Anterior cingulate cortex (tissue), 58 donors: Measurements from ENCODE around the gene ZNF814.
"Not testable (repeated sequence)": the region's sequence is repeated elsewhere in the genome, so short reads cannot be mapped to it uniquely, and the experiment has no call there.

Experiments used
- DNase-seq, 58 donors: peaks; one replicate each; lab custom pipeline; 2025; lab: John Stamatoyannopoulos, UW

The ZNF814 gene

DNA sequence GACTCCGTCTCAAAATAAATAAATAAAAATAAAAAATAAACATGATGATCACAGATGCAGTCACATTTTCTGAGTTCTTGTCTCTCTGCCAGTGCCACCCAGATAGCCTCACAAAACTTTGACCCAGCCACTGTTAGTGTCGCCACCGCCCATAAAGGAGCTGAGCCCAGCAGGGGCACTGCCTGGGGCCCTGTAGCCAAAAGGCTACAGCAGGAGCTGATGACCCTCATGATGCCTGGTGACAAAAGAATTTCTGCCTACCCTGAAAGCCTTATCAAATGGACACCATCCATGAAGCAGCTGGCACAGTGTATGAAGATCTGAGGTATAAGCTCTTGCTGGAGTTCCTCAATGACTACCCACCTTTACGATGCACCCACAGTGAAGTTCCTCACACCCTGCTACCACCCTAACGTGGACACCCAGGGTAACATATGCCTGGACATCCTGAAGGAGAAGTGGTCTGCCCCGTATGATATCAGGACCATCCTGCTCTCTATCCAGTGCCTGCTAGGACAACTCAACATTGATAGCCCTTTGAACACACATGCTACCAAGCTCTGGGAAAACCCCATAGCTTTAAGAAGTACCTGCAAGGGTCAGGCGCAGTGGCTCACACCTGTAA is 20.9 kb downstream of the ZNF814 start:
- DNase-seq: no peak

DNA sequence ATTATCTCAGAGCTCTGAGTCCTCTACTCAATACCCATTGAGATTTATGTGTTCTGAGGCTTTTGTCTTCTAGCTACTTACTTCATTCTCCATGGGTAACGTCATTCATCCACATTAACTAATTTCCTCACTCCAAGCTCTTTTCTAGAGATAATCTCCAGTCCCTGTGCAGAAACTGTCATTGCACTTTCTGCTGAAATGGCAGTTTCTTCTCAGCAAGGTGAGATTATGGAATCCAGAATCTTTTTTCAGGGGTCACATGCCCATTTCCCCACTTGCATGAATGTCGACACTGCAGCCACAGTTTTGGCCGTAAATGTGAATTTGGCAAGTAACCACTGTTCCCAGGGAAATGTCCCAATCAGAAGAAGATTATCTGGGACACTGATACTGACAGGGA is 26.5 kb downstream of the ZNF814 start:
- DNase-seq: not testable (repeated sequence)

DNA sequence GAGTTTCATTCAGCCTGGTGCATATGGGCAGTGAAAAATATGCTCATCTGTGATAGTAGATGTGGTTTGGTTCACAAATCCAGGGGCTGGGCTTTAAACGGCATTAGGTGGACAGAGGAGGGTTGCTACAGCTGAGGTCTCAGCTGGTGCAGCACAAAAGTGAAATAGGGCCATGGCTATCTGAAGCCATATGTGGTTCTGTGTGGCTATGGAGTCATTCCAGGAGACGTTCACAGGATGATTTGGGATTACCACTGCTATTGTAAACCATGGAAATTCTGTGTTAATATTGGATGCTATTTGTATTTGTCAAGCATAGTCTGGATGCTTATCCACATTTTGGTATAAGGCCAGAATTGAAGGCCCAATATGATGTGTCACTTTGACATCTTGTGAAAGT is 34.7 kb downstream of the ZNF814 start:
- not testable (repeated sequence) for DNase-seq

DNA sequence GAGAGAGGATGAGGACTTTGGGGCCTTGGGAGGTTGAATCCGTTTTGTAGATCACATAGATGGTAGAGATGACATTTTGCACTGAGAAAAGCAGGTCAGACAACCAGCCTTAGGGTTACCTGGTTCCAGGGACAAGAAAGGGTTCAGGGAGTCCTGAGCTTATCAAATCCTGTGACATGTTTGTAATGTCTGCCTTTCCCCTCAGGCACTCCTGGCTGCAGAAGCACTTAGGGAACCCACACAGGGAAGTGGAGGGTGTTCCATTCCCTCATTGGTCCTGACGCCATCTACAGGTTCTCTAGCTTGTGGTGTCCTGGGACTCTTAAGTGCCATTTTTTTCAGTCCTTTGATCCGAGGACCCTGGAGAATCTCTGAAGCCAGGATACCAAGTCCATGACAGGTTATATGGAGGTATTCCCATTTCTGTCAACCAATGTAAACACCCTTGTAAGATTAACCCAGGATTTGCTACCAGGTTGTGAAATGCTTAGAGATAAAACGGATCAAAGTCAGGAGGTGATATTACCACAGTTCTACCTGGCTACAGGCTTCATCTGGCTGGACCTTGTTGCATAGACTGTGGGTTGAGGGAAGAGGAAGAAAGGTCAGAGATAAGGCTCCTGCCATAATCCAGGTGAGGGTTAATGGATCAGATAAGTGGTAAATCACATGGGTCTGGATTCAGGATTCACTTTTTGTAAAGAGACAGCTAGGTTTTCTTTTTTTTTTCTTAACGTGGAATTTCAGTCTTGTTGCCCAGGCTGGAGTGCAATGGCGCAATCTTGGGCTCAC is 36.8 kb downstream of the ZNF814 start:
- DNase-seq: not testable (repeated sequence)

DNA sequence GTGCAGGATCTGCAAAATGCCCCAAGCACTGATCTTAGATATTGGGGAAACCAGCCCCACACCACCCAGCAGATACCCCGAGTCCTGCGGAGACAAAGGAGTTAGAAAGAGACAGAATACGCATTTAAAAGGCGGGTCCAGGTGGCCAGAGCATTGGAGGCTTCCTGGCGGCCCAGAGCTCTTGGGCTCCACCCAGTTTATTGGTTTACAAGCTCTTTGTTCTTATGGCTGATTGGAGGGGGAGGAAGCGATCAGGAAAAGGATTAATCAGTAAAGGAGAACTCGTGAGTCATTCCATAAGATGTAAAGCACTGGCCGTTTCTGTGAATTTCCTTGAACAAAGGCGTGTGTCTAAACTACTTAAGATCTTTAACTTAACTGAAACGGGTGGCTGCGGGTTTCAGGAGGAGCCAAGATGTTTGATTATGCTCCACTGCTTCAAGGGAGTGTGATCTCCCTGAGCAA is 38.3 kb downstream of the ZNF814 start:
- DNase-seq: no peak

DNA sequence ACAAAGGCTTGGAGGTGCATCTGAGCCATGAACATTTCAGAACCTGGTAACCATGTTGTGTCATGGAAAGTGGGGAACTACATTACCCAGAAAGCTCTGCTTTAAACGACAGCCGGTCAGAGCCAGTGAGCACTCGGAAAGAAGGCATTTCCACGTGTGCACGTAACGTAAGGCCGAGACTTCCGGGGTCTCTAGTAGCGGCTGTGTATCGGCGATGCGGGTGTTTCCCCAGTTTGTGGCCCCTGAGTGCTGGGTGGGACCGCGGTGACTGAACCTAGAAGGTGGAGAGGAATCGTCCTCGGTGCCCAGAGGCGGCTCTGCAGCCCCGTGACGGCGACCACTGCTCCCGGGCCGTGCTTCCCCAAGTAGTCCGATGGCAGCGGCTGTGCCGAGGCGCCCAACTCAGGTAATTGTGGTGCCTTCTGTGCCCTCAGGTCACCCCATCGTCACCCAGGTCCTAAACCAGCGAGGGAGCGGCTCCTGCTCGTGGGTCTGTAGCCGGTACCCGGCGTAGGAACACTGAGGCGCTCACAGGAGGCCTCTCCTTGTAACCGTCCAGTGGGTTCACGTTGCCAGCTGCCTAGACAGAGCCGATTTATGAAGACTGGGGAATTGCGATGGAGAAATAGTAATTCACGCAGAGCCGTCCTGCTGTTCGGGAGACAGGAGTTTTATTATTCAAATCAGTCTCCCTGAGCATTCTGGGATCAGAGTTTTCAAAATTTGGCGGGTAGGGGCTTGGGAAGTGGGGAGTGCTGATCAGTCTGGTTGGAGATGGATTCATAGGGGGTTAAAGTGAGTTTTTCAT is 39.0 kb downstream of the ZNF814 start, which contains the start of gene ZNF587:
Gene ZNF587, plus strand, starts transcription at position 194 of the 808 bp plus-strand sequence. Its CDS starts 180 bp downstream, at position 374.
- peak in 57 of 58 donors; percentile 2 to 85 (median 62) for DNase-seq

DNA sequence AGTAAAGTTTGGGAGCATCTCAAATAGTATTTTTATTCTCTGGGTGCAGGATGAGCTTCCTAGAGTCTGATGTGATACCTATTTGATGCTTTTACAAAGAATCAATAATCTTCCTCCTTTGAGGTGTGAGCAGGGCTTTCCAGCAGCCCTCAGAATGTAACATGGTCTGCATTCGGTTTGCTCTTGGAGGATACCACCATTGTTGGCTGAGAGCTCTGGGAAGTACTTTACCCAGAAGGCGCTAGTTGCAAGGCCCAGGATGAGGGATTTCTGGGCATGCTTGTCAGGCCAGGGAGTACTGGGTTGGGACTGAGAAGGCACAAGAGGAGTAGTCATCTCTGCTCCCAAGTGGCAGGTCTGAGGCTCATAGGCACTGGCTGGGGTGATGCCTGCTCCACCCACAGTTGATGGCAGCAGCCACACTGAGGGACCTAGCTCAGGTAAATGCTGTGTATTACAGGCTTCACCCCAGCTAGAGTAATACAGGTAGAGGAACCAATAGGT is 39.6 kb downstream of the ZNF814 start:
- not testable (repeated sequence) for DNase-seq

DNA sequence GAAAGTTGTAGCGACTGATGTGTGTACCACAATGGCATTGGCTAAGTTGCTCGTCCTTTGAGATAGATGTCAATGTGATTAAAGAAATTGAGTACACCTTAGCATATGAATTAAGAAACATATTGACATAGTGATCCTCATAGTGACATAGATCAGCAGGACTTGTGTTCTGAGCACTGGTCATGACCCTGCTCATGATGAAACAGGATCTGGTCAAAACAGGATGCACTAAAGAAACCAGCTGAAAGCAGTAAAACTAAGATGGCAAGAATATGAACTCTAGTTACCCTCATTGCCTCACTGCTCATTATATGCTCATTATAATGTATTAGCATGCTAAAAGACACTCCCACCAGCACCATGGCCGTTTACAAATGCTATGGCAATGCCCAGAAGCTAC is 41.7 kb downstream of the ZNF814 start:
- DNase-seq: not testable (repeated sequence)

DNA sequence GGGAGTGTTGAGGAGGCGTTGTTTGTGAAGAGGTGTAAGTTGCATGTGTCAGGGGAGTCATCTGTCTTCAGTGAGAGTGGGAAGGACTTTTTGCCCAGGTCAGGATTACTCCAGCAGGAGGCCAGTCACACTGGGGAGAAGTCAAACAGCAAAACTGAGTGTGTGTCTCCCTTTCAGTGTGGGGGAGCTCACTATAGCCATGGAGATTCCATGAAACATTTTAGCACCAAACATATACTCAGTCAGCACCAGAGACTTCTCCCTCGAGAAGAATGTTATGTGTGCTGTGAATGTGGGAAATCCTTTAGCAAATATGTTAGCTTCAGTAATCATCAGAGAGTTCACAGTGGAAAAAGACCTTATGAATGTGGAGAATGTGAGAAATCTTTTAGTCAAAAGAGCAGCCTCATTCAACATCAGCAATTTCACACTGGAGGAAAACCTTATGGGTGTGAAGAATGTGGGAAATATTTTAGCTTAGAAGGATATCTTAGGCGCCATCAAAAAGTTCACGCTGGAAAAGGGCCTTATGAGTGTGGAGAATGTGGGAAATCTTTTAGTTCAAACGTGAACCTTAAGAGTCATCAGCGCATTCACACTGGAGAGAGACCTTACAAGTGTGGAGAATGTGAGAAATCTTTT is 47.6 kb downstream of the ZNF814 start:
- no peak for DNase-seq

DNA sequence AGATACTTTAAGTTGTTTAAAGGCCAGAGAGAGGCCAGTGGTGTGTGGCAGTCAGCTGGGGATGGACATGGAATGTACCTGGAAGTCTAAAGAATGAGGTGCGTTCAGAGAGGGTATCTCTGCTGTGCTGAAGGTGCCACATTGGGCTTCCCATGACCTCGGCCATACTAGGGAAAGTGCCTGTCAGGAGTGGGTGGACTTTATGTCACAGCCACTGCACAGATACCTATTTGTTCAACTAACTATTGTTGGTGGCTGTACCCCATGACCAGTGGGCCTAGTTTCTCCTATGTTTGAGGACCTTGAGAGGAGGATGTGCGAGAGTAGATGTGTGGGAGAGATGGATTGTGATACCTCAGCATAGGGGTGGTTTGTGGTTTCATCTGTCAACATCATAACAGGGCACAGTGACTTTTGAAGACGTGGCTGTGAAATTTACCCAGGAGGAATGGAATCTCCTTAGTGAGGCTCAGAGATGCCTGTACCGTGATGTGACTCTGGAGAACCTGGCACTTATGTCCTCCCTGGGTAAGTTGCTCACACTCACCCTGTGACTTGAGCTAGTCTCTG is 50.1 kb downstream of the ZNF814 start:
- DNase-seq: not testable (repeated sequence)

DNA sequence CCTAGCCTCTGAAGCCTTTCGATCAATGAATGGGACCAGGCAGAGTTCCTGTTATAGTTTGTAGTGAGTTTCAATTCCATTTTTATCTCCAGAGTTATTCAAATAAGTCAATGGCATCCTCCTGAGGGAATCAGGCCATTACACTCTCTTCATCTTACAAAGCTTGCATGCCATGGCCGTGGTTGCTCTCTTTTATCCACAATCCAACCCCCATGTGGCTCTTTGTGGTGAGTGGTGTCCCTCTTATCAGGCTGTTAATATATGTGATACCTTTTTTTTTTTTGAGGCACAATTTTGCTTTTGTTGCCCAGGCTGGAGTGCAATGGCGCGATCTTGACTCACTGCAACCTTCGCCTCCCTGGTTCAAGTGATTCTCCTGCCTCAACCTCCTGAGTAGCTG is 51.8 kb downstream of the ZNF814 start:
- DNase-seq: not testable (repeated sequence)

DNA sequence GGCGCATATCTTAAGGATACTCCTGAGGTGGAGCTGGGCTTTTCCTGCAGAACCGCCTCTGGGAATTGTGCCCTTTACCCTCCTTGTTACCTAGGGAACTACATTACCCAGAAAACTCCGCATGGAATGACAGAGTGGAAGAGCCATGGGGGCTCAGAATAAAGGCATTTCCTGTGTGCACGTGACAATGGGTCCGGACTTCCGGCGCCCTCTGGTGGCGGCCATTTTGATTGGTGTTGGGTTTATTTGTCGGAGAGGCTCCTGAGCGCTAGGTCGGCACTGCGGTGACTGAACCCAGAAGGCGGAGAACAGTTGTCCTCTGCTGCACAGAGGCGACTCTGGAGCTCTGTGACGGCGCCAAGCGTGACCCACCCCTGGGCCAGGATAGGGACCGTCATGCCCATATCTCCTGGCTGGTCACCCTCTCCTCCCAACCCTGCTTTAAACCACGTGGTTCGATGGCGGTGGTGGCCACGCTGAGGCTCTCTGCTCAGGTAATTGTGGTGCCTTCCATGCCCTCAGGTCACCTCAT is 58.7 kb downstream of the ZNF814 start, which contains the start of gene ZNF587B:
Gene ZNF587B, plus strand, starts transcription at position 229 of the 532 bp plus-strand sequence. Its CDS starts 230 bp downstream, at position 459.
- peak in 56 of 58 donors; percentile 1 to 82 (median 44) for DNase-seq

DNA sequence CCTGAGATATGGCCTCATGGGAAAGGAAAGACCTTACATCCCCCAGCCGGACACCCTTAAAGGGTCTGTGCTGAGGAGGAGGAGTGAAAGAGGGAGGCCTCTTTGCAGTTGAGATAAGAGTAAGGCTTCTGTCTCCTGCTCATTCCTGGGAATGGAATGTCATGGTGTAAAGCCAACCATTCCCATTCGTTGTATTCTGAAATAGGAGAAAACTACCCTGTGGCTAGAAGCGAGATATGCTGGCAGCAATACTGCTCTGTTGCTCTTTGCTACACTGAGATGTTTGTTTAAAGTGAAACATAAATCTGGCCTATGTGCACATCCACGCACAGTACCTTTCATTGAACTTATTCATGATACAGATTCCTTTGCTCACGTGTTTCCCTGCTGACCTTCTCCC is 59.5 kb downstream of the ZNF814 start:
- no peak for DNase-seq

DNA sequence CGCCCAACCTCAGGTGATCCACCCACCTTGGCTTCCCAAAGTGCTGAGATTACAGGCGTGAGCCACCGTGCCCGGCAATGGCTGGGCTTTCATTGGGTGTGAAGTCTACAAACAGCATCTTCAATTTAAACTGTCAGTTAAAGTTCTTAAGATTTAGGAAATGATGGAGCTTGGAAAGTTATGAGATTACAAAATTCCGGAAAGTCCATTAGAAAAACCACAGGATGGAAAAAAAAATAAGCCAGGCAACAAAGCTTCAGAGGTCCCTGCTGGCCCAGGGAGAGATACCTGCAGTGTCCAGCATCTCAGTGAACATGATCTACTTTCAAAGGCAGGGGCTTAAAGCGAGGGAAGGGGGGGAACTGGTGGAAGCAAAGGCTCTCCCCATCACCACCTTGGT is 63.3 kb downstream of the ZNF814 start:
- no peak for DNase-seq

DNA sequence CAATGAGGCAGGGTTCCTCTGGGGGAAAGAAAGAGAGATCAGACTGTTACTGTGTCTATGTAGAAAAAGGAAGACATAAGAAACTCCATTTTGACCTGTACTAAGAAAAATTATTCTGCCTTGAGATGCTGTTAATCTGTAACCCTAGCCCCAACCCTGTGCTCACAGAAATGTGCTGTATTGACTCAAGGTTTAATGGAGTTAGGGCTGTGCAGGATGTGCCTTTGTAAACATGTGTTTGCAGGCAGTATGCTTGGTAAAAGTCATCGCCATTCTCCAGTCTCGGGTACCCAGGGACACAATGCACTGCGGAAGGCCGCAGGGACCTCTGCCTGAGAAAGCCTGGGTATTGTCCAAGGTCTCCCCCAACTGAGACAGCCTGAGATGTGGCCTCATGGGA is 65.2 kb downstream of the ZNF814 start:
- not testable (repeated sequence) for DNase-seq

DNA sequence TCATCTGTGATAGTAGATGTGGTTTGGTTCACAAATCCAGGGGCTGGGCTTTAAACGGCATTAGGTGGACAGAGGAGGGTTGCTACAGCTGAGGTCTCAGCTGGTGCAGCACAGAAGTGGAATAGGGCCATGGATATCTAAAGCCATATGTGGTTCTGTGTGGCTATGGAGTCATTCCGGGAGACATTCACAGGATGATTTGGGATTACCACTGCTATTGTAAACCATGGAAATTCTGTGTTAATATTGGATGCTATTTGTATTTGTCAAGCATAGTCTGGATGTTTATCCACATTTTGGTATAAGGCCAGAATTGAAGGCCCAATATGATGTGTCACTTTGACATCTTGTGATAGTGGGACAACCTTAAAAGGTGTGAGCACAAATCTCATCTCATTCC is 65.7 kb downstream of the ZNF814 start:
- DNase-seq: not testable (repeated sequence)

DNA sequence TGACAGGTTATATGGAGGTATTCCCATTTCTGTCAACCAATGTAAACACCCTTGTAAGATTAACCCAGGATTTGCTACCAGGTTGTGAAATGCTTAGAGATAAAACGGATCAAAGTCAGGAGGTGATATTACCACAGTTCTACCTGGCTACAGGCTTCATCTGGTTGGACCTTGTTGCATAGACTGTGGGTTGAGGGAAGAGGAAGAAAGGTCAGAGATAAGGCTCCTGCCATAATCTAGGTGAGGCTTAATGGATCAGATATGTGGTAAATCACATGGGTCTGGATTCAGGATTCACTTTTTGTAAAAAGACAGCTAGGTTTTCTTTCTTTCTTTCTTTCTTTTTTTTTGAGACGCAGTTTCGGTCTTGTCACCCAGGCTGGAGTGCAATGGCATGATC is 67.3 kb downstream of the ZNF814 start:
- DNase-seq: not testable (repeated sequence)

DNA sequence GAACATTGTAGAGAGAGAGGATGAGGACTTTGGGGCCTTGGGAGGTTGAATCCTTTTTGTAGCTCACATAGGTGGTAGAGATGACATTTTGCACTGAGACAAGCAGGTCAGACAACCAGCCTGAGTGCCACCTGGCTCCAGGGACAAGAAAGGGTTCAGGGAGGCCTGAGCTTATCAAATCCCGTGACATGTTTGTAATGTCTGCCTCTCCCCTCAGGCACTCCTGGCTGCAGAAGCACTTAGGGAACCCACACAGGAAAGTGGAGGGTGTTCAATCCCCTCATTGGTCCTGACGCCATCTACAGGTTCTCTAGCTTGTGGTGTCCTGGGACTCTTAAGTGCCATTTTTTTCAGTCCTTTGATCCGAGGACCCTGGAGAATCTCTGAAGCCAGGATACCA is 67.7 kb downstream of the ZNF814 start:
- not testable (repeated sequence) for DNase-seq

DNA sequence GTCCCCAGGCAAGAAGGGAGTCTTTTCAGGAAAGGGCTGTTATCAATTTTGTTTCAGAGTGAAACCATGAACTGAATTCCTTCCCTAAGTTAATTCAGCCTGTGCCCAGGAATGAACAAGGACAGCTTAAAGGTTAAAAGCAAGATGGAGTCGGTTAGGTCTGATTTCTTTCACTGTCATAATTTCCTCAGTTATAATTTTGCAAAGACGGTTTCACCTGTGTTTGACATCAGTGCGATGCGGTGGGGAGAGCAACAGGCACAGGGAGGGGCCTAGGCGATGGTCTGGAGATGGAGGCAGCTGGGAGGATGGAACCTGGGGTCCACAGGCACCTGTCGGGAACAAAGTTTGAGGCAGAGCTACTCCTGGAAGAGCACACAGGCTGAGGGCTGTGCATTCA is 68.2 kb downstream of the ZNF814 start:
- no peak for DNase-seq
